Cardiac fibroblast (primary cell): ENCODE data around the gene XPNPEP1.
A peak's percentile ranks its signal among the peaks of the same experiment; 100 is the strongest.

ENCODE experiments used
- DNase-seq, 2 donors: peaks; one replicate each; pipeline versions ENCODE4 v3.0.0 to v3.0.0-alpha.2; 2010; ENCODE audit warnings: low read depth in 2 of 2
- H3K4me3 ChIP-seq, 2 donors: replicated peaks in 1 of 2; 1 replicate in 1 of 2; 2 replicates in 1 of 2; pipeline ENCODE4 v1.5.1; 2011; ENCODE audit warnings: low read depth in 2 of 2, low read length in 2 of 2, mild to moderate bottlenecking in 2 of 2, moderate library complexity in 1 of 2
- TF ChIP-seq, protein P1 (sequence below): IDR thresholded peaks from one replicate; pipeline ENCODE4 v1.5.1; 2011; ENCODE audit warnings: low read depth, mild to moderate bottlenecking, low read length, inconsistent platforms

XPNPEP1 gene

DNA sequence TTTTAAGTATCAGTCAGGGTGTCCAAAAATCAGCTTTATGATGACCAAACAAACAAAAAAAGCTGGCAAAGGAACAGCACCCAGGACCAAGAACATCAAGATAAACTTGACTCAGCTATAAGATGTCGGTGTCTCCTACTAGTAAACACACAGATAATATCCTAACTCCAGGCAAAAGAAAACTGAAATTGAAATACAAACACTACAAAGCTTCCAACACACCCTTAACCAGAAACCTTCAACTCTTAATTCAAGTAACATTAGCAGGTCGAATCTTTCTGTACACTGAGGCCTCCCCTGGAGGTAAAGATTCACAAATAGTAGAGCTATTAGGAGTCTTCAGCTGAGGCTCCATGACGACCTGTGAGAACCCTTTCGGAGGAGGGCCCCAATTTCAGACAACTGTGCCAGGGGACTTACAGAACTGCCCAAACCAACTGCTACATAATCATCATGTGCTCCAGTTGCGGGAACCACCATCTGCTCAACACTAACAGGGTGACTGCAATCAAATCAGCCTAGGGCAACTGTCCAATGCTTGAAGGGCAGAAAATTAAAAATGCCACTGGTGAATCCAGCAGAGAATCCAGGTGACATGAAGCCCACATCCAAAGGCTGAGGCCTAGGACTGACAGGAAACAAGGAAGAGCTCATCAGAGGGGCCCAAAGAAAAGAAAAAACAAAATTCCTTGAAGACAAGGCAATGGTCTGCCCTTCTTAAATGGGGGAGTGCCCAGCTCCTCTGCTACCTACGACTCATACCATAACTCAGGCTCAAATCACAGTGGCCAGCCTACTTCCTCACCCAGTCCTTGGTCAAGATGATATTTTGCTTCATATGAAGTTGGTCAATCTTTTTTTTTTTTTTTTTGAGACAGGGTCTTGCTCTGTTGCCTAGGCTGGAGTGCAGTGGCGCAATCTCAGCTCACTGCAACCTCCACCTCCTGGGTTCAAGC is 20.0 kb downstream of the XPNPEP1 start:
- TF ChIP-seq, protein P1, sequence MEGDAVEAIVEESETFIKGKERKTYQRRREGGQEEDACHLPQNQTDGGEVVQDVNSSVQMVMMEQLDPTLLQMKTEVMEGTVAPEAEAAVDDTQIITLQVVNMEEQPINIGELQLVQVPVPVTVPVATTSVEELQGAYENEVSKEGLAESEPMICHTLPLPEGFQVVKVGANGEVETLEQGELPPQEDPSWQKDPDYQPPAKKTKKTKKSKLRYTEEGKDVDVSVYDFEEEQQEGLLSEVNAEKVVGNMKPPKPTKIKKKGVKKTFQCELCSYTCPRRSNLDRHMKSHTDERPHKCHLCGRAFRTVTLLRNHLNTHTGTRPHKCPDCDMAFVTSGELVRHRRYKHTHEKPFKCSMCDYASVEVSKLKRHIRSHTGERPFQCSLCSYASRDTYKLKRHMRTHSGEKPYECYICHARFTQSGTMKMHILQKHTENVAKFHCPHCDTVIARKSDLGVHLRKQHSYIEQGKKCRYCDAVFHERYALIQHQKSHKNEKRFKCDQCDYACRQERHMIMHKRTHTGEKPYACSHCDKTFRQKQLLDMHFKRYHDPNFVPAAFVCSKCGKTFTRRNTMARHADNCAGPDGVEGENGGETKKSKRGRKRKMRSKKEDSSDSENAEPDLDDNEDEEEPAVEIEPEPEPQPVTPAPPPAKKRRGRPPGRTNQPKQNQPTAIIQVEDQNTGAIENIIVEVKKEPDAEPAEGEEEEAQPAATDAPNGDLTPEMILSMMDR, result no peak
- H3K4me3 ChIP-seq, result no peak overlapping the region
- peak; percentile 39 to 50 for DNase-seq

DNA sequence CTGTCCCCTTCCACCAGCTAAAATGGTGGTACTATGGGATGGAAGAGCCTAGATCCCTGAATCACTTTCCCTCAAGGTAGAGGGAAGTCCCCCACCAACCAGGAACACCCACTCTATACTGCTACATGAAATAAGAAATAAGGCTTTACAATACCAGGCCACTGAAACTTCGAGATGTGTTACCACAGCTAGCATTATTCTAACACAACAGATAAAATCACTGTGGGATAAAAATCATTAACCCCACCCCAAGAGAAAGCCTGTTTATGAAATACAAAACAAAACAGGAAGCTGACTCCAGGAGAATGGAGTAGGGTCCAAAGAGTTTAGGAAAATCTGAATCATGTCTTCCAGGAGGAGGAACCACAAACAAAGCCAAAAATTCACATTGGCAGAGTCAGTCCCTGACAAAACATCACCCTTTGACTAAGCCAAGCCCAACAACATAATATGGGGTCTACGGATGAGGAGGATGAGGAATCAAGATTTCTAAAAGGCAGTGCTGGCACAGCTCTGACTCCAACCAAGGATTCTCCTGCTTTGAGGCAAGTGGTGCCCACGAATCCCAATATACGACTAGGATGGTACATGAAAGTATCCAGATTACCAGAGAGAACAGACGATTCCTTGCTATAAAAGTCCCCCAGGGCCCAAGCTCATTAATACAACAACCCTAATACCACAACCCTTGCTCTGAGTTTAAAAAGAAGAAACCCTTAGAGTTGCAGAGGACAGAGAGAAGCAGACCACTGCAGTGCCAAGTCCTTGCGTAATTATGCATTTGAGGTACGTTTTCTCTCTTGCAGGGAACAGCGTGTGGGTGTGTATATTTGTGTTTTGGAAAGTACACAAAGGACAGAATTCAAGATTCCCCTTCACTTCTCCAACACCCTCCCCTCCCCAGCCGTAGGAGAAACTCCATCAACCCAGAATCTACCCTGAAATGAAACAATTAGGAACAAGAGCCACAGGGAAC is 23.7 kb downstream of the XPNPEP1 start:
- DNase-seq, result peak; percentile 86 to 94
- TF ChIP-seq, protein P1, result no peak
- H3K4me3 ChIP-seq, result no peak overlapping the region

DNA sequence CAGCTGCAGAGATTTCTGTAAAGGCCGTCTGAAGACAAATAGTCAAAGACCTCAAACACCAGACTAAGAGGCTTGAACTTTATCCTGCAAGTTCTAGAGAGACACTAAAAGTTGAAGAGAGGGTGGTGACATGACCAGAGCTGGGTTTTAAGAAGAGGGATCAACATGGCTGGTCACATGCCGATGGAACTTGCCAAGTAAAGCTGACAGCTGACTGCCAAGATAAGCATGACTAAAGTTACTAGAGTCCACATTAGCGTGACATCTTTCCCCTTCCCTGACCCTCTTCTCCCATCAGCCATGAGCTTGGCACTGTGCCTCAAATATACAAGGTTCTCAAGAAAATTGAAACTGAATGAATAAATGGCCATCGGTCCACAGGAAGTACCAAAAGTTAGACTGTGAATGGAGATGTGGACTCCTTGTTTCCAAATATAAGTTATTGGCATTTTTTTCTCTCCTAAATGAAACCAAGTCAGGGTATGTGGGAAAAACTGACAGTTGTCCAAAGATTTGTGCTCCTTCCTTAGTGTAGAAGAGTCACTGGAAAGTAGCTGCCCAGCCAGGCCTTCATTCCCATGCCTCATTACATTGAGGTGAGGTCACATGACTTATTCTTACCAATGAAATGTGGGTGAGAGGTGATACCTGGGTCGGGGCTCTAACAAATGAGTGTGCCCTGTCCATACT is 24.5 kb downstream of the XPNPEP1 start:
- no peak overlapping the region for H3K4me3 ChIP-seq
- DNase-seq, result peak; percentile 56 to 76

DNA sequence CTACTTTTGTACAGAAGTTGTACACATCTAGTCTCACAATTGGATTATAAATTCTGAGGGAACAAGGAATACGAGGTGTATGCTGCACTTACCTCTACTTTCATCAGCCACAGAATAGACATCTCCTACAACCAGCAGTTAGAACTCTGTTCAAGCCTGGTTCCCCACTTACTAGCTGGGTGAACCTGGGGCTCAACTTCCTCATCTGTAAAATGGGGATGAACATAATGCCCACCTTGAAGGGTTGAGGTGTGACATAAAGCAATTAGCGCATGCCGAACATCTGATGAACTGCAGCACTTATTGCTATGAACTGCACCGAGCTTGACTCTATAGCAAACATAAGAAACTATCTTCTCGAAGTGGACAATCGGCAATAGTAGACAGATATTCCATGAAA is 25.3 kb downstream of the XPNPEP1 start:
- DNase-seq, result no peak

More for the DNA sequence above, 24.5 kb downstream of the XPNPEP1 start:
- TF ChIP-seq, protein P1, result no peak

DNA sequence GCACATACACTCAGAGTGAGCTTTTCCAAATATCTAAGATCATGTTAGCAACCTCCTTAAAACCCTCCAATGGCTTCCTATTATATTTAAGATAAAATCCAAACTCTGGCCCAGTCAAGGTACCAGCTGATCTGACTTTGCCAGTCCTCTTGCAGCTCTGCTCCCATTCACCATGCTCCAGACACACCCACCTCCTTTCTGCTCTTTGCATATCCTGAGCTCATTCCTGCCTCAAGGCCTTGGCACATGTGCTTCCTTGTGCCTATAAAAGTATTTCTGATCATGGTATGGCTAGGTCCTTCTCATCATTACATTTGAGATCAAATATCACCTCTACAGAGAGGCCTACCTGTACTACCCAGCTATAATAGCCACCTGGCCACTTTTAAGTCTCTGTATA is 27.5 kb downstream of the XPNPEP1 start:
- no peak overlapping the region for H3K4me3 ChIP-seq
- DNase-seq, result no peak
- TF ChIP-seq, protein P1, result no peak

More for the DNA sequence above, 25.3 kb downstream of the XPNPEP1 start:
- TF ChIP-seq, protein P1, result no peak
- no peak overlapping the region for H3K4me3 ChIP-seq

DNA sequence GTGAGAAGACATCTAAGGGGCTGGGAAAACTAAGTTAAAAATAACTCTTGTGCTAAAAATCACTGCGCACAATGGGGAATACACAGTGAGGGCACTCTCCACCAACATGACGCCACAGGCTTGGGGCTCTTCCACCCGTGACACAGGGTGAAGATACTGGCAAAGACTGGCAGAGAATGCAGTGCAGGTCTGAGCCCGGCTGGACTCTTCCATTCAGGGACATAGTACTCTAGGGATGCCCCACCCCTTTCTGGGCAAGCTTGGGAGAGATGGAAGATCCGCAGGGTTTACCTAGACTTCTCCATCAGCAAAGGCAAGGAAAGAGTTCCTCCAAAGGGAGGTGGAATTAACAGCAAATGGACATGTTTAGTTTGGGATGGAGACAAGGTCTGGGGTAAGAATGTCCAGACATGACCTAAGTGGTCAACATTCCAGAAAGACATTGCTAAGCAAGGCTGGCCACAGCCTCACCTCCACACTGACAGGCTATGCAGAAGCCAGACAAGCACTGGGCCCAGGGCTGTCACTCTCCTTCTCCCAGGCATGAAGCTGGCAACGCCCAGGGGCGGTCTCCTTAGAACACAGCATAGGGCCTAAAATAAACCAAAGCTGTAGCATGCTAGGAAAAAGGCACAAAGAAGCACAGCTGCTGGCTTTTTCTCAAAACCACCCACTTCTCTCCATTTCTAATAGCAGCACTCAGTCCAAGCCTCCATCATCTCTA is 28.1 kb downstream of the XPNPEP1 start:
- TF ChIP-seq, protein P1, result no peak
- H3K4me3 ChIP-seq, result no peak overlapping the region
- DNase-seq, result peak; percentile 61 to 80
